Heart left ventricle (tissue), 16 donors: ENCODE measurements around the gene TTC7B. TPM values are rescaled to one million over a fixed set of nuclear protein-coding genes. Genes with fewer than 3 reads are reported as not detected.

Experiments used
- ATAC-seq, 4 donors: fragments of 200-7000 bp; cut with Tn5 transposase; one replicate each; pipeline ENCODE4 v1.9.1; 2020 to 2022; ENCODE audit warnings: moderate library complexity in 4 of 4, mild to moderate bottlenecking in 3 of 4, moderate number of reproducible peaks in 1 of 4
- DNase-seq, 5 donors: peaks; one replicate each; pipeline ENCODE4 v3.0.0-alpha.2; 2020
- H3K27ac ChIP-seq, 12 donors: fragments of 200-600 bp; sonication (generic) in 4 of 12; one replicate each; pipeline versions ENCODE4 v1.5.0 to v1.8.0; 2016 to 2022; ENCODE audit warnings: mild to moderate bottlenecking in 2 of 12
- H3K27me3 ChIP-seq, 9 donors: fragments of 200-600 bp; sonication (generic) in 2 of 9; one replicate each; pipeline versions ENCODE4 v1.5.1 to v1.8.0; 2016 to 2022; ENCODE audit warnings: mild to moderate bottlenecking in 3 of 9
- H3K36me3 ChIP-seq, 9 donors: fragments of 200-600 bp; sonication (generic) in 2 of 9; one replicate each; pipeline versions ENCODE4 v1.5.0 to v1.8.0; 2018 to 2022; ENCODE audit warnings: mild to moderate bottlenecking in 2 of 9
- H3K4me1 ChIP-seq, 12 donors: fragments of 200-600 bp; sonication (generic) in 4 of 12; one replicate each; pipeline versions ENCODE4 v1.5.0 to v1.8.0; 2016 to 2022; ENCODE audit warnings: mild to moderate bottlenecking in 3 of 12
- H3K4me3 ChIP-seq, 12 donors: fragments of 200-600 bp; sonication (generic) in 4 of 12; one replicate each; pipeline versions ENCODE4 v1.5.0 to v1.8.0; 2017 to 2022; ENCODE audit warnings: mild to moderate bottlenecking in 9 of 12, moderate library complexity in 4 of 12
- H3K9me3 ChIP-seq, 12 donors: fragments of 200-600 bp; sonication (generic) in 4 of 12; one replicate each; pipeline versions ENCODE4 v1.5.0 to v1.8.0; 2016 to 2022; ENCODE audit warnings: mild to moderate bottlenecking in 1 of 12
- POLR2A ChIP-seq, 2 donors: fragments of 450-650 bp; IDR thresholded peaks; one replicate each; pipeline ENCODE4 v1.6.1; 2017; ENCODE audit warnings: antibody characterized with exemption in 2 of 2, mild to moderate bottlenecking in 2 of 2, moderate library complexity in 2 of 2
- WGBS, 4 donors: extraction: QIAGEN DNeasy Blood & Tissue Kit in 2 of 4; methylation state at CpG; one replicate each; pipeline versions ENCODE4 v1.1.5 to v1.1.7; 2013 to 2018; 5-methylcytosine and 5-hydroxymethylcytosine counted together
- intact Hi-C, 10 donors: fragments of 100-400 bp; cut with DNase I; formaldehyde crosslinking; loops; one replicate each; pipeline versions ENCODE4 v1.11.1 to v1.14.2; 2022
- polyA plus RNA-seq, 2 donors: library from polyadenylated mRNA; stranded (reverse); fragments of 200-250 nt; gene quantifications; one replicate each; pipeline ENCODE4 v1.2.3, GENCODE V29; 2013
- total RNA-seq, 9 donors: library from RNA; depleted of rRNA in 2 of 9; stranded (reverse); fragments of >200 nt in 2 of 9; fragmentation: NEBNext Ultra II Directional in 3 of 9; extraction: Animal tissue kit (Norgen Biotek cat#: 25700) in 3 of 9; gene quantifications; one replicate each; pipeline versions ENCODE4 v1.1.0 to v1.2.4, GENCODE V29; 2016 to 2023
- TF ChIP-seq, protein P1 (sequence below), 12 donors: fragments of 200-600 bp; sonication (generic) in 4 of 12; IDR thresholded peaks; one replicate each; pipeline versions ENCODE4 v1.5.0 to v1.8.0; 2018 to 2022; ENCODE audit warnings: antibody characterized with exemption in 12 of 12, mild to moderate bottlenecking in 5 of 12
- donor health status: ischemic (EF 13 %, LVEDD 7.1; RV severe dilation, severe dysfunction).
- donor health status: healthy with polysubstance abuse.
- donor health status: DM: no; HTN: yes; CAD: no.
- donor health status: DM: no; HTN: no; CAD: no.
- donor health status: ischemic (EF 25% LVEDD 6.9; RV normal size, moderate dysfunction).
- donor health status: ischemic (EF 25% LVEDD 5.7; RV mildly dilated, moderate dysfunction).
- donor health status: healthy.
- donor health status: DM: yes; HTN: yes; CAD: no.
- donor health status: ischemic (EF 35%, LVEDD 5.7; RV mildly dilated, moderate dysfunction).
- donor health status: nonischemic (EF 11% LVEDD 7.7; RV severe dilation, severe dysfunction).
- donor health status: DM: yes; HTN: yes; CAD: no.
- donor health status: PGD.
- donor health status: ischemic (EF 29% LVEDD 5.4; RV normal size, mild dysfunction).
- donor health status: nonischemic (EF 23%, LVEDD 6.1; RV moderate dilation, normal function).

The TTC7B gene
- total and polyA plus RNA-seq, 11 donors = 20.3 to 76.1 (median 62.6) TPM

GRCh38 chr14:90546767-90547166 is 269.5 kb downstream of the TTC7B start:
- no peaks in the 10 kb centered on the region for H3K36me3 ChIP-seq
- ATAC-seq = no peak
- peaks cover 0 to 44% (median 21%) of the 10 kb centered on the region in 12 donors for H3K4me1 ChIP-seq
- DNase-seq = no peak
- no peaks in the 10 kb centered on the region for H3K9me3 ChIP-seq
- H3K27me3 ChIP-seq = no peaks in the 10 kb centered on the region
- WGBS, 4 donors = 82 to 95% (median 88%) methylated on average over 3 to 9 of the region's 9 CpGs
- TF ChIP-seq, protein P1, sequence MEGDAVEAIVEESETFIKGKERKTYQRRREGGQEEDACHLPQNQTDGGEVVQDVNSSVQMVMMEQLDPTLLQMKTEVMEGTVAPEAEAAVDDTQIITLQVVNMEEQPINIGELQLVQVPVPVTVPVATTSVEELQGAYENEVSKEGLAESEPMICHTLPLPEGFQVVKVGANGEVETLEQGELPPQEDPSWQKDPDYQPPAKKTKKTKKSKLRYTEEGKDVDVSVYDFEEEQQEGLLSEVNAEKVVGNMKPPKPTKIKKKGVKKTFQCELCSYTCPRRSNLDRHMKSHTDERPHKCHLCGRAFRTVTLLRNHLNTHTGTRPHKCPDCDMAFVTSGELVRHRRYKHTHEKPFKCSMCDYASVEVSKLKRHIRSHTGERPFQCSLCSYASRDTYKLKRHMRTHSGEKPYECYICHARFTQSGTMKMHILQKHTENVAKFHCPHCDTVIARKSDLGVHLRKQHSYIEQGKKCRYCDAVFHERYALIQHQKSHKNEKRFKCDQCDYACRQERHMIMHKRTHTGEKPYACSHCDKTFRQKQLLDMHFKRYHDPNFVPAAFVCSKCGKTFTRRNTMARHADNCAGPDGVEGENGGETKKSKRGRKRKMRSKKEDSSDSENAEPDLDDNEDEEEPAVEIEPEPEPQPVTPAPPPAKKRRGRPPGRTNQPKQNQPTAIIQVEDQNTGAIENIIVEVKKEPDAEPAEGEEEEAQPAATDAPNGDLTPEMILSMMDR (IDR thresholded peaks at IDR 0.05) = no peak
- no peak for TF ChIP-seq POLR2A (IDR thresholded peaks at IDR 0.05)
- peak overlapping the region in 10 of 12 donors; percentile 72 to 89 (median 80) for H3K27ac ChIP-seq
- H3K4me3 ChIP-seq = no peak overlapping the region
- intact Hi-C loops = no loop called here

DNA sequence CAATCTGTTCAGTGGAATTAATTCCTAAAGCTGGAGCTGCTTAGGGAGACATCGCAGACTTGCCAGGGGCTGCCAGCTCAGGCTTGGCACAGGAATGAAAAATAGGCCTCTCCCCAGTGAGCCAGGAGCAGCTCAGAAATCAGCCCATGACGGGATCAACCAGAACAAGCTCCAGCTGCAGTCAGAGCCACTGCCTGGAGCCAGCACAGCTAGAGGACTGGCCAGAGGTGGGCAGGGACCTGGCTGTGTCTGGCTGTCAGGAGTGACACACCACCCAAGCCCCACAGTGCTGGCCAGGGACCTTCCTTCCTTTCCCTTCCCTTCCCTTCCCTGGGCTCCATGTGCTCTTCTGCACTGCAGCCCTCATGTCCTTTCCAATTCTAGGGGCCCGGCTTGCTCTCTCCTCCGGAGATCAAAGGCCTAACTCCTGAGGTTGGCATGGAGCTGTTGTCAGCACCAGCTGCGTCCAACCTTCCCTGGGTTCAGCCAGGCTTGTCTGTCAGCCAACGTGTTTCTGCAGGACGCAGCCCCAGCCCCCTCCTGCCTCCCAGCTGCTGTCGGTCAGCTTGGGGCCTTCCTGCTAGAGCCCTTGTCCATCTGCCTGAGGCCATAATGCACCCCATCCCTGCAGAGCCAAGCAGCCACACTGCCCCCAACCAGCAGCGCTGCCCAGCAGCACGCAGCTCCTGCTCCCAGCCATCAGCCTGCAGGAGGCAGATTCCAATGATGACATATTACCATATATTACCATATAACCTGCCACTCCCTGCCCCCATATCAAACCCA is 270.1 kb downstream of the TTC7B start:
- intact Hi-C loops = no loop called here
- 44 to 61% (median 49%) methylated on average over 10 of the region's 10 CpGs for WGBS, 4 donors
- peak; percentile 59 to 87 (median 66) for DNase-seq

GRCh38 chr14:90545382-90545781 is 270.8 kb downstream of the TTC7B start:
- intact Hi-C loops = no loop called here
- peak in 1 of 4 donors; percentile 3 for ATAC-seq
- peak overlapping the region; percentile 59 to 89 (median 79) for H3K27ac ChIP-seq
- TF ChIP-seq, protein P1 (IDR thresholded peaks at IDR 0.05) = no peak
- no peak for TF ChIP-seq POLR2A (IDR thresholded peaks at IDR 0.05)
- 71 to 89% (median 87%) methylated on average over 2 to 3 of the region's 3 CpGs for WGBS, 4 donors
- H3K36me3 ChIP-seq = peaks cover 0 to 11% (median 7%) of the 10 kb centered on the region in 9 donors
- peaks cover 0 to 32% (median 19%) of the 10 kb centered on the region in 12 donors for H3K4me1 ChIP-seq
- H3K27me3 ChIP-seq = no peaks in the 10 kb centered on the region
- no peaks in the 10 kb centered on the region for H3K9me3 ChIP-seq
- no peak overlapping the region for H3K4me3 ChIP-seq
- DNase-seq = no peak

More for the DNA sequence above, 270.1 kb downstream of the TTC7B start:
- H3K4me3 ChIP-seq = no peak overlapping the region
- H3K27ac ChIP-seq = peak overlapping the region; percentile 59 to 89 (median 79)
- peak; percentile 91 to 95 (median 93) for ATAC-seq
- TF ChIP-seq, protein P1 (IDR thresholded peaks at IDR 0.05) = no peak
- TF ChIP-seq POLR2A (IDR thresholded peaks at IDR 0.05) = no peak
- no peaks in the 10 kb centered on the region for H3K9me3 ChIP-seq
- H3K36me3 ChIP-seq = peaks cover 0 to 5% (median 2%) of the 10 kb centered on the region in 9 donors
- H3K27me3 ChIP-seq = no peaks in the 10 kb centered on the region
- peaks cover 0 to 38% (median 19%) of the 10 kb centered on the region in 12 donors for H3K4me1 ChIP-seq

- Histone ChIP-seq H3K27me3 (no peaks in the 10 kb centered on the region), H3K4me3 (no peak overlapping the region), H3K36me3 (peaks cover 0 to 16% (median 8%) of the 10 kb centered on the region in 9 donors), H3K27ac (peak overlapping the region in 10 of 12 donors; percentile 71 to 89 (median 79)), H3K9me3 (no peaks in the 10 kb centered on the region), H3K4me1 (peaks cover 0 to 30% (median 19%) of the 10 kb centered on the region in 12 donors)
- intact Hi-C loops = no loop called here
- TF ChIP-seq, protein P1 (IDR thresholded peaks at IDR 0.05) = no peak
- no peak for TF ChIP-seq POLR2A (IDR thresholded peaks at IDR 0.05)
- DNase-seq (peak in 1 of 5 donors; percentile 33), ATAC-seq (no peak)
- 86 to 90% (median 88%) methylated on average over 7 to 8 of the region's 8 CpGs for WGBS, 4 donors
Observed at GRCh38 chr14:90544971-90545370, 271.3 kb downstream of the TTC7B start.
